ENCODE data around the gene PEAR1. TPM values are rescaled to one million over a fixed set of nuclear protein-coding genes. Genes with fewer than 3 reads are reported as not detected.
A peak's percentile ranks its signal among the peaks of the same experiment; 100 is the strongest.

The PEAR1 gene
- total RNA-seq, 1 donor from 2014 or later, result 50.7 TPM

- peaks cover 13% of the 10 kb centered on the region for H3K4me1 Mint-ChIP-seq (ENCODE audit: unreplicated experiment)
- H3K27ac Mint-ChIP-seq (ENCODE audit: unreplicated experiment), result no peak overlapping the region
- H3K9me3 Mint-ChIP-seq (ENCODE audit: unreplicated experiment), result no peaks in the 10 kb centered on the region
- H3K36me3 Mint-ChIP-seq (ENCODE audit: low read depth, unreplicated experiment), result peaks cover 6% of the 10 kb centered on the region
- peaks cover 18% of the 10 kb centered on the region for H3K27me3 Mint-ChIP-seq (ENCODE audit: unreplicated experiment)
- TF ChIP-seq CTCF (IDR thresholded peaks at IDR 0.05; ENCODE audit: unreplicated experiment), result no peak
- DNase-seq (ENCODE audit: low spot score), result no peak
- H3K4me3 Mint-ChIP-seq (ENCODE audit: unreplicated experiment), result no peak overlapping the region
These were observed 25.2 kb upstream of the PEAR1 start for GRCh38 chr1:156868341-156868740.

GRCh38 chr1:156869455-156869854, 24.1 kb upstream of the PEAR1 start:
- Mint-ChIP-seq H3K27ac (ENCODE audit: unreplicated experiment) (no peak overlapping the region), H3K9me3 (ENCODE audit: unreplicated experiment) (no peaks in the 10 kb centered on the region), H3K27me3 (ENCODE audit: unreplicated experiment) (peaks cover 14% of the 10 kb centered on the region), H3K36me3 (ENCODE audit: low read depth, unreplicated experiment) (no peaks in the 10 kb centered on the region), H3K4me1 (ENCODE audit: unreplicated experiment) (peaks cover 3% of the 10 kb centered on the region), H3K4me3 (ENCODE audit: unreplicated experiment) (peak overlapping the region; percentile 11)
- DNase-seq (ENCODE audit: low spot score), result no peak
- TF ChIP-seq CTCF (IDR thresholded peaks at IDR 0.05; ENCODE audit: unreplicated experiment), result no peak

GRCh38 chr1:156873659-156874058, 19.9 kb upstream of the PEAR1 start:
- no peak for DNase-seq (ENCODE audit: low spot score)
- Mint-ChIP-seq H3K4me1 (ENCODE audit: unreplicated experiment) (no peaks in the 10 kb centered on the region), H3K27ac (ENCODE audit: unreplicated experiment) (no peak overlapping the region), H3K27me3 (ENCODE audit: unreplicated experiment) (peaks cover 6% of the 10 kb centered on the region), H3K9me3 (ENCODE audit: unreplicated experiment) (no peaks in the 10 kb centered on the region), H3K4me3 (ENCODE audit: unreplicated experiment) (no peak overlapping the region), H3K36me3 (ENCODE audit: low read depth, unreplicated experiment) (no peaks in the 10 kb centered on the region)
- TF ChIP-seq CTCF (IDR thresholded peaks at IDR 0.05; ENCODE audit: unreplicated experiment), result no peak

- Mint-ChIP-seq H3K27me3 (ENCODE audit: unreplicated experiment) (peaks cover 8% of the 10 kb centered on the region), H3K36me3 (ENCODE audit: low read depth, unreplicated experiment) (no peaks in the 10 kb centered on the region), H3K4me3 (ENCODE audit: unreplicated experiment) (no peak overlapping the region), H3K9me3 (ENCODE audit: unreplicated experiment) (no peaks in the 10 kb centered on the region), H3K4me1 (ENCODE audit: unreplicated experiment) (no peaks in the 10 kb centered on the region), H3K27ac (ENCODE audit: unreplicated experiment) (no peak overlapping the region)
- no peak for TF ChIP-seq CTCF (IDR thresholded peaks at IDR 0.05; ENCODE audit: unreplicated experiment)
- no peak for DNase-seq (ENCODE audit: low spot score)
These were observed 19.4 kb upstream of the PEAR1 start for GRCh38 chr1:156874142-156874541.

- no peak overlapping the region for H3K4me3 Mint-ChIP-seq (ENCODE audit: unreplicated experiment)
- no peak overlapping the region for H3K27ac Mint-ChIP-seq (ENCODE audit: unreplicated experiment)
- H3K27me3 Mint-ChIP-seq (ENCODE audit: unreplicated experiment), result peaks cover 8% of the 10 kb centered on the region
- H3K9me3 Mint-ChIP-seq (ENCODE audit: unreplicated experiment), result no peaks in the 10 kb centered on the region
- DNase-seq (ENCODE audit: low spot score), result no peak
- no peak for TF ChIP-seq CTCF (IDR thresholded peaks at IDR 0.05; ENCODE audit: unreplicated experiment)
- no peaks in the 10 kb centered on the region for H3K4me1 Mint-ChIP-seq (ENCODE audit: unreplicated experiment)
- H3K36me3 Mint-ChIP-seq (ENCODE audit: low read depth, unreplicated experiment), result no peaks in the 10 kb centered on the region
These were observed 18.8 kb upstream of the PEAR1 start for GRCh38 chr1:156874572-156875340.

All from endothelial cell (in vitro differentiated cells).